Transverse colon (tissue), 4 donors: ENCODE measurements around the gene ZNF99.

Source experiments
- CTCF ChIP-seq, 5 experiments: fragments of 200-600 bp in 3 of 5; fragments of 450-650 bp in 2 of 5; sonication (generic) in 3 of 5; IDR thresholded peaks; 1 replicate in 2 of 5; 2 replicates in 3 of 5; pipeline ENCODE4 v1.5.1; 2016 to 2017; ENCODE audit warnings: antibody characterized with exemption in 5 of 5, inconsistent platforms in 3 of 5, mild to moderate bottlenecking in 2 of 5, moderate library complexity in 1 of 5
- EP300 ChIP-seq: sonication (generic); formaldehyde crosslinking; IDR thresholded peaks from one replicate; pipeline ENCODE4 v1.6.1; 2017; ENCODE audit warnings: antibody characterized with exemption, low read depth
- POLR2A ChIP-seq: fragments of 450-650 bp; IDR thresholded peaks from one replicate; pipeline ENCODE4 v1.6.1; 2016; ENCODE audit warnings: antibody characterized with exemption, mild to moderate bottlenecking, moderate library complexity
- POLR2AphosphoS5 ChIP-seq, 3 donors: sonication (generic); formaldehyde crosslinking; IDR thresholded peaks; one replicate each; pipeline ENCODE4 v1.6.1; 2016; ENCODE audit warnings: antibody characterized with exemption in 3 of 3

GRCh38 chr19:22797040-22797439 lies 13.1 kb upstream of the ZNF99 start:
- no peak for TF ChIP-seq POLR2A
- TF ChIP-seq CTCF (IDR thresholded peaks at IDR 0.05) = no peak
- no peak for TF ChIP-seq POLR2AphosphoS5 (IDR thresholded peaks at IDR 0.05)
- no peak for TF ChIP-seq EP300
